ENCODE measurements around the gene SFI1.
A peak's percentile ranks its signal among the peaks of the same experiment; 100 is the strongest.

Gene SFI1

GRCh38 chr22:31618057-31618456, 121.7 kb downstream of the SFI1 start:
- no peak for DNase-seq (ENCODE audit: low read depth)
- H3K4me3 ChIP-seq (ENCODE audit: low read length) = no peak overlapping the region
- TF ChIP-seq CTCF (conservative IDR thresholded peaks at IDR 0.05; ENCODE audit: low read depth, low read length) = no peak

GRCh38 chr22:31618471-31619176, 122.3 kb downstream of the SFI1 start:
- DNase-seq (ENCODE audit: low read depth) = no peak
- no peak overlapping the region for H3K4me3 ChIP-seq (ENCODE audit: low read length)
- peak; percentile 5 for TF ChIP-seq CTCF (conservative IDR thresholded peaks at IDR 0.05; ENCODE audit: low read depth, low read length)

DNA sequence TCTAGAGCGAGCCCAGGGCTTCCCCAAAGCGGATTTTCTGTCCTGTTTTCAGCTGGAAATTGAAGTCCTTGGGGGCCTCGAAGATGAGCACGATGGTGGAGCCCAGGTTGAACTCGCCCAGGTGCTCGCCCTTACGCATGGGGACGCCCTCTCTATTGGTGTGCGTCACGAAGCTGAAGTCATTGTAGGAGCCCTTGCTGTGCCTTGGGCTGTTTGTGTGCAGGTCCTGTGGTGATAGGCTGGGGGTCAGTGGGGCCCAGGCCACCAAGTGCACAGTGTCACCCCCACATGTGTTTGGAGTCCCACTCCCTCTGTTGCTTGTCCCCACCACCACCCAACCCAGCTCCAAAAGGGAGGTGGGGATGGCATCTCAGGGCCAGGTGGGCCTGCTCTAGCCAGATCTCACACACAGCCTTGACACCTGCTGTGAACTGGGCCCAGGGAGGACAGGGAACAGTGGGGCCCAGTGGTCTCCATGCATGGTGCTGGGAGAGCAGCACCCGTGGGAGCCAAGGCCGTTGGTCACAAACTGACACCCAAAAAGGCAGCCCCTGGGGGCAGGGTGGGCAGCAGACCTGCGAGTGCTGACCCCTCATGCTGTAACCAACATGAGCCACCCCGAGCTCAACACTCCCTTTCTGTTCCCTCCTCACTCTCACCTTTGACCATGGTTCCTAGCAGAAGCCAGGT, 123.4 kb downstream of the SFI1 start:
- H3K4me3 ChIP-seq (ENCODE audit: low read length) = no peak overlapping the region
- no peak for TF ChIP-seq CTCF (conservative IDR thresholded peaks at IDR 0.05; ENCODE audit: low read depth, low read length)
- no peak for DNase-seq (ENCODE audit: low read depth)

DNA sequence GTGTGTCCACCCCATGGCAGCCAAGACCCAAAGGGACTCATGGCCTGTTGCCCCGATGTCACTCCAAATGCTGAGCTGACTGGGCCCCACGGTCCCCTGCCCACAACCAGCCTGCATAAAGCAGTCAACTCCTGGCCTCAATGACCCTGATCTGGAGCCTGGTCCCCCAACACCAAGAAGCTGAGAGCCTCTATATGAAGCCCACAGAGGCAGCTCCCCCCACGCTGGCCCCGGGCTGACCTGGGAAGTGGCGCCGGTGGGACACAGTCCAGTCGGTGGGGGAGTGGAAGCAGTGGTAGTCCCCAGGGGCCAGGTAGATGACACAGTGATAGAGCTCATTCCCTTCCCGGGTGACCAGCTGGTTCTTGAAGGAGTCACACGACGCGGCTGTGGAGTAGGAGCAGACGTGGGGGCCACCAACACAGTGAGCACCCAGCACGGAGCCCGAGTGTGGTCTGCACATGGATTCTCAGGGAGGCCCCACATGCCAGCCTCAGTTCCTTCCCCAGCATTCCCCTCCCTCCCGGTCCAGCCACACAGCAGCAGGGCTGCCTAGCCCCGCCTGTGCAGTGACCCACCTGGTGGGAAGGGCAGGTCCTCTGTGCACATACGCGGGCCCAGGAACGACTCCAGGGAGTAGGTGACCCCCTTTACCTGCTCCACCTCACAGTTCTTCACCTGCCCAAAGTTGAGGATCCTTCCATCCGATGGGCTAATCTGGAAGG, 124.6 kb downstream of the SFI1 start:
- no peak for DNase-seq (ENCODE audit: low read depth)
- no peak overlapping the region for H3K4me3 ChIP-seq (ENCODE audit: low read length)
- TF ChIP-seq CTCF (conservative IDR thresholded peaks at IDR 0.05; ENCODE audit: low read depth, low read length) = no peak

GRCh38 chr22:31621507-31622124, 125.3 kb downstream of the SFI1 start:
- H3K4me3 ChIP-seq (ENCODE audit: low read length) = no peak overlapping the region
- no peak for TF ChIP-seq CTCF (conservative IDR thresholded peaks at IDR 0.05; ENCODE audit: low read depth, low read length)
- DNase-seq (ENCODE audit: low read depth) = no peak

DNA sequence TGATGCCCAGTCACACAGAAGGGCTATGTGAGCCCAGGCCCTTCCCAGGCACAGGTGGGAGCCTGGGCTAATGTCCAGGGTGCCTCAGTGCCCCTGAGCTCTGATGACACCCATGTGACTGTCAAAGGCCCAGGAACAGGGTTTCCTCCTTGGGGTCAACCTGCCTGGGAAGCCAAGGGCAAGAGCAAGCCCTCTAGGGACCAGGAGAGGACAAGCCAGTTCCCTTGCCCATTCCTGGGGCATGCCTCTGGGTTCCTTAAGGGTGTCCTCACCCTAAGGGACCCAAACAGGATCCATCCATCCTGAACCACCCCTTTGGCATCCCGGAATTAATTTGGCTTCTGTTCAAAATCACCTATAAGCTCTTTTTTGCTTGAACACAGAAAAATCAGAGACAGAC, 126.6 kb downstream of the SFI1 start:
- H3K4me3 ChIP-seq (ENCODE audit: low read length) = no peak overlapping the region
- no peak for TF ChIP-seq CTCF (conservative IDR thresholded peaks at IDR 0.05; ENCODE audit: low read depth, low read length)
- no peak for DNase-seq (ENCODE audit: low read depth)

Measured in retinal pigment epithelial cell (primary cell).